Head of caudate nucleus (tissue), 42 donors: ENCODE results near the gene CREB3L1.
A peak's percentile ranks its signal among the peaks of the same experiment; 100 is the strongest.

ENCODE experiments used
- DNase-seq, 42 donors: peaks; one replicate each; pipeline versions ENCODE4 v3.0.0 to v3.0.0-alpha.2; 2020 to 2021; ENCODE audit warnings: mixed read lengths in 7 of 42
- intact Hi-C: fragments of 100-400 bp; cut with DNase I; formaldehyde crosslinking; loops from one replicate; pipeline ENCODE4 v1.15.0; 2022

CREB3L1 gene

GRCh38 chr11:46307369-46307768 is 29.9 kb downstream of the CREB3L1 start:
- DNase-seq, result no peak
- intact Hi-C loops, result no loop called here

DNA sequence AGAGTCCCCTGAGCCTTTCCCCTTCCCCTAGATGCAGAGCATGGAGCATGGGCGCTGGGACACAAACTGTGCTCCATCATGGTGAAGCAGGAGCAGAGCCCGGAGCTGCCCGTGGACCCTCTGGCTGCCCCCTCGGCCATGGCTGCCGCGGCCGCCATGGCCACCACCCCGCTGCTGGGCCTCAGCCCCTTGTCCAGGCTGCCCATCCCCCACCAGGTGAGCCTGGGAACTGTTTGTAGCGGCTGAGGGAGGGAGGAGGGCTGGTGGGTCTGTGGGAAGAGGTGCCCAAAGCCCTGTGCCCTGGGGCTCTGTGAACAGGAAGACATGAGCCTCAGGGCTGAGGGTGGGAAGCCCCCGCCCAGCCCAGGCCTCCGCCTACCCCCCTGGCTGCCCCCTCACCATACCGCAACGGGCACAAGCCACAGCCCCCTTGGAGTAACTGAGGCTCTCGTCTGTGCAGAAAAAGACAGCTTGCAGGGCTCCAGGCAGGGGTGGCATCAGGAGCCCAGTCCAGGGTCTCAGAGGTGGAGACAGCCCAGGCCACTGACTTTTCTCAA is 30.4 kb downstream of the CREB3L1 start:
- no peak for DNase-seq
- intact Hi-C loops, result no loop called here

DNA sequence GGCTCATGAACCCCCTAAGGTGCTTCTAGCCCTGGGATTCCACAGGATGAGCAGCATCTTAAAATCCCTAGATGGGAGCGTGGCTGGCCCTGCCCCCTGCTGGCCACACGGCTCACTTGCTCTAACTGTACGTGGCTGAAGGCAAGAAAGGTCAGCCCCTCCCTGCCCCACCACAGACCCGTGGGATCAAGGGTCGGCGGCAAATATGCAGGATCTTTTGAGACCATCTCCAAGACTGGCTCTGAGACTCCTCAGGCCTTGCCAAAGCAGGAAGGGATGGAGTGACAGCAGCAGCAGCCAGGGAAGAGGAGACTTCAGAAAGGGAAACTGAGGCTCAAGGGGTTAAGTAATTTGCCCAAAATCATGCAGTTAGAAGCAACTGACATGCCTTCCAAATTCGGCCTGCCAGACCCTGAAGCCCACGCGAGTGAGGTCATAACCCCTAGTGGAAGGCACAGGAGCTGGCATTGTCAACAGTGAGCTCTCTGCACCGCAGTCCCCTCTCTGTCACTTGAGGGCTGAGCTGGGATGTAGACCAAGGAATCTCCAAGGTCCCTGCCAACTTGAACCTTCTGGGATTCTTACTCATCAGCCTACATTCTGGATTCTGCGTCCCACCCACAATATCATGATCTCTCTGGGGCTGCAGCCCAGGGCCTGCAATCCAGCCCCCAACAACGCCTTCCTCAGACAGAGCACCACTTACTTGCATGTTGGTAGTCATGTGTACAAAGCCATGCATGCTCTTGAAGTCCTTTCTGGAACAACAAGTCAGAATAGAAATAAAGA is 31.4 kb downstream of the CREB3L1 start:
- intact Hi-C loops, result no loop called here
- peak; percentile 65 to 91 (median 82) for DNase-seq

GRCh38 chr11:46309814-46310259 is 32.4 kb downstream of the CREB3L1 start:
- DNase-seq, result no peak
- intact Hi-C loops, result loop anchor here (2.0 kb wide), 1 partner anchor 71 kb away; no protein-coding TSS in a partner anchor

GRCh38 chr11:46315033-46315738 is 37.7 kb downstream of the CREB3L1 start:
- DNase-seq, result peak in 40 of 42 donors; percentile 32 to 84 (median 68)
- intact Hi-C loops, result no loop called here

GRCh38 chr11:46315783-46316563 is 38.5 kb downstream of the CREB3L1 start:
- intact Hi-C loops, result no loop called here
- DNase-seq, result no peak

DNA sequence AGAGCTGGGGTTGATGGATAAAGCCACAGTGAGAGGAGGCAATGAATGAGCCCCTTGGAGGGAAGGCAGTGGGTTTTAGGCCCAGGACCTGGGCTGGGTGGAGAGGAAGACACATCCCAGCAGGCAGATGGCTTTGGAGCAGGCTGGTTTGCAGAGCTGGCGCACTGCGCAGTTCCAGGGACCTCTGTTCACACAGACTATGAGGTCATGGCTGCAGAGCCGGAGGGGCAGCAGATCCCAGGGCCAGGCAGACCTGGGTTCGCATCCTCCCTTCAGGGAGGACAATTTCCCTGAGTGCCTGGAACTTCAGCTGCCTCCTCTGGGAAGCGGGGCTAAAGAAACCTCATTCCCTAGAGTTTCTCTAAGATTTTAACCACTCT is 41.6 kb downstream of the CREB3L1 start:
- intact Hi-C loops, result no loop called here
- no peak for DNase-seq

- no peak for DNase-seq
- intact Hi-C loops, result no loop called here
Measured at GRCh38 chr11:46321757-46322156, 44.3 kb downstream of the CREB3L1 start.

DNA sequence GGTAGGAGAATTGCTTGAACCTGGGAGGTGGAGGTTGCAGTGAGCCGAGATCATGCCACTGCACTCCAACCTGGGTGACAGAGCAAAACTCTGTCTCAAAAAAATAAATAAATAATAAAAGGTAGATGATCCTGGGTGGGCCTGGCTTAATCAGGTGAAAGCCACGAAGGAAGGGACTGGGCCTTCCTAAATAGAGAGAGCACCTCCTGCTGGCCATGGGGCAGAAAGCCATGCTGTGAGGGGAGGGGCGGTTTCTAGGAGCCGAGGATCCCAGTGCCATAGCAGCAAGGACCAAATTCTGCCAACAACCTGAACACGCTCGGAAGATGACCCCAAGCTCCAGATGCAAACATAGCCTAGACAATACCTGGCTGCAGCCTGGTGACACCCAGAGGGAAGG is 45.3 kb downstream of the CREB3L1 start:
- DNase-seq, result no peak
- intact Hi-C loops, result no loop called here

- intact Hi-C loops, result no loop called here
- DNase-seq, result no peak
Measured at GRCh38 chr11:46326813-46327416, 49.5 kb downstream of the CREB3L1 start.

DNA sequence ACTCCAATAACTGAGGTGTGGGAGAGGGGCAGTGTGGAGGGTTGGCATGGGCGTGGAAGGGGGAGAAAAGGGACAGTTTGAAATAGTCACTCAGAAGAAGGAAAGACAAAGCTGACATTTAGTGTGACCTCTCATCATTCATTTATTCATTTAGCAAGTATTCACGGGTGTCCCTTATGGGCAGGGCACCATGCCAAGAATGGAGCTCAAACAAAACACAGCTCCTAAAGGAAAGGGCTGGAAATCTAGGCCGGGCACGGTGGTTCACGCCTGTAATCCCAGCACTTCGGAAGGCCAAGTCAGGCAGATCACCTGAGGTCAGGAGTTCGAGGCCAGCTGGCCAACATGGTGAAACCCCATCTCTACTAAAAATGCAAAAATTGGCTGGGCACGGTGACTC is 50.4 kb downstream of the CREB3L1 start:
- intact Hi-C loops, result no loop called here
- DNase-seq, result no peak

DNA sequence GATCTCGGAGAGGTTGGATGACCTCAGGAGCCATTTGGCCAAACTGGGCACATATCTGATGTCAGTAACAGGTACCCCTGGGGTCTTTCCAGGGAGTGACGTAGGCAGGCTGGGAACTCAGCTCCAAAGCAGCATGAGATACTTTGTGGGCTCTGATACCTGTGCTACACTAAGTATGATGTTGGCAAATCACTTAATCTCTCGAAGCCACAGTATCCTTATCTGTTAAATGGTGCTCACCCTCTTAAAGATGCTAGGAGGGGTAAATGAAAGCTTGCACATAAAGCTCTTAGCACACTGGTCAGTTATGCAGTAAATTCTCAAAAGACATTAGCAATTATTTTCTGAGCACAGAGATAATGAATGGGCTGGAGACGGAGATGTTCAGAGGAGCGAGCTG is 52.7 kb downstream of the CREB3L1 start:
- intact Hi-C loops, result no loop called here
- DNase-seq, result no peak

GRCh38 chr11:46330563-46331281 is 53.3 kb downstream of the CREB3L1 start:
- intact Hi-C loops, result no loop called here
- no peak for DNase-seq

DNA sequence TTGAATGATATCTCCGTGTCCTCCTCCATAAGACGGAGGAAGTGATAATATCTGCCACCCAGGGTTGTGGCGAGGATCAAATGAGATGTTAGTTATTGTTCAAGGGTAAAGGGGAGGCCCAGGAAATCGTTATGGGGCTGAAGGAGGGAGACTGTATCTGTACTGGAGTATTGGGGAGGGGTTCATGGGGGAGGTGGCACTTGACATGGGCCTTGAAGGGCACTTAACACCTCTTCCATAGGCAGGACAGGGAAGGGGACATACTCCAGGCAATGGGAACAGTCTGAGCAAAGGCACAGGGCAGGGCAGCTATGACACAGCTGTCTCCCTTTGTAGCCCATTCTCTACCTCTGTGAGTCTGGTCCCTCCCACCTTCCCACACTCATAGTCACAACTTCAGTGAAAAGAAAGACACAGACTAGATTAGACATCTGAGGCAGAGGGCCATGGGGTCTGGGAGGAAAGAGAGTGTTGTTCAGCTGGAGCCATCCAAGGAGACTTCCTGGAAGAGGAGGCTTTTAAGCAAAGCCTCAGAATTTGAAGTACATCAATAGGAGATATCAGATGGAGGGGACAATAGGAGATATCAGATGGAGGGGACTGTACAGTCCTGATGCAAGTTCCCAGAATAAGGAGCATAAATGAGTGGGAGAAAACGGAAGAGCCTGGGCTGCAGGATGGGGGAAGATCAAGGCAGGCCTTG is 54.0 kb downstream of the CREB3L1 start:
- no peak for DNase-seq
- intact Hi-C loops, result no loop called here

- intact Hi-C loops, result no loop called here
- no peak for DNase-seq
Measured at GRCh38 chr11:46332093-46332567, 54.7 kb downstream of the CREB3L1 start.

DNA sequence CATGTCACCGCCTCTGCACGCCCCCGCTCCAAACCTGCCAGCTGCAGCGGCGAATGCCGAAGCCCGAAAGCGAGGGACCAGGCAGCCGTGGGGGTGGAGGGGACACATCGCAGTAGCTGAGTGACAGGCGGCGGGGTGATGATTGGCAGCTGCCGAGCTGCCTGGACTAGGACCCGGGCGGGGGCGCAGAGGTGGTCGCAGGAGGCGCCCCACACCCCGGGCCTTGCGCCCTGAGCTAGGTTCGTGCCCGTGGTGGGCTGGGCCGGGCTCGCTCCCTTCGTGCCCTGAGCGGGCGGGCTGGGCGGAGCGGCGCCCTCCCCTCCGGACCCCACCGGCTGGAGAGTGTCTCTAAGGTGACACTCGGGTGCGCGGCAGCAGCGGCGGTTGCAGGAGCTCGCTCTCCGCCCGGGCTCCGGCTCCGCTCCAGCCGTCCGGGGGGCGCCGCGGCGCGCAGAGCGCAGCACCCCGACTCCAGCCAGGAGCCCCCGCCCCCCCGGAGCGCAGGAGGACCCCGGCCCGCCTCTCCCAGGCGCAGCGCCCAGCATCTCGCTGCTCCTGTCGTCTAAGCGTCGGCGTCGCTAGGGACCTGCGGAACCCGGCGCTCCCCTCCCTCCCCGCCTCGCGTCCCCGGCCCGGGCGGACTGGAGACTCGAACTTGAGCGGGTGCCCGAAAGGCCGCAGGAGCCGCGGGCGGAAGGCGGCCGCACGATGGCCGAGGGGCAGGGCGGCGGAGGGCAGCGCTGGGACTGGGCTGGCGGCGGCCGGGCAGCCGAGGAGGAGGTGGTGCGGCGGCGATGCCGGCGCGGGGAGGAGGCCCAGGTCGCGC is 55.3 kb downstream of the CREB3L1 start:
- DNase-seq, result peak in 24 of 42 donors; percentile 38 to 82 (median 60)
- intact Hi-C loops, result no loop called here
